Breast epithelium (tissue), 3 donors: ENCODE results near the gene SORL1.

Experiments
- POLR2A ChIP-seq: fragments of 450-650 bp; IDR thresholded peaks from one replicate; pipeline ENCODE4 v1.6.1; 2016; ENCODE audit warnings: antibody characterized with exemption, mild to moderate bottlenecking, moderate library complexity
- POLR2AphosphoS5 ChIP-seq, 3 donors: sonication (generic); formaldehyde crosslinking; IDR thresholded peaks; one replicate each; pipeline ENCODE4 v1.6.1; 2017; ENCODE audit warnings: antibody characterized with exemption in 3 of 3
- TF ChIP-seq, protein P1 (sequence below), 3 donors: fragments of 450-650 bp; IDR thresholded peaks; one replicate each; pipeline ENCODE4 v1.5.1; 2016 to 2017; ENCODE audit warnings: antibody characterized with exemption in 3 of 3, mild to moderate bottlenecking in 3 of 3, moderate library complexity in 3 of 3

DNA sequence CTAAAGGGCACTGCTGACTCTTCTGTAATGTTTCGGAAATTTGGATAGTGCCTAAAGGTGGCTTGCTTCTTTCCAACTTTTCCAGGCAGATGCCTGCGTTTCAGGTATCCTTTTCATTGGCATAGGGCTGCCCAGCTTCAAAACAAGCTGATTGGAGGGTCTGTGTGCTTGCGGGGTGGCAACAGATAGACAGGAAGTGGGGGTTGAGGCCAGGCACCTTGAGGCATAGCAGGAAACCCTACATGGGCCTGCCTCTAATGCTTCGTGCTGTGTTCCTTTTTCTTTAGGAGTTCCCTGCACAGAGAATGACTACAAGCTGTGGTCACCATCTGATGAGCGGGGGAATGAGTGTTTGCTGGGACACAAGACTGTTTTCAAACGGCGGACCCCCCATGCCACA is 92.8 kb downstream of the SORL1 start:
- TF ChIP-seq, protein P1, sequence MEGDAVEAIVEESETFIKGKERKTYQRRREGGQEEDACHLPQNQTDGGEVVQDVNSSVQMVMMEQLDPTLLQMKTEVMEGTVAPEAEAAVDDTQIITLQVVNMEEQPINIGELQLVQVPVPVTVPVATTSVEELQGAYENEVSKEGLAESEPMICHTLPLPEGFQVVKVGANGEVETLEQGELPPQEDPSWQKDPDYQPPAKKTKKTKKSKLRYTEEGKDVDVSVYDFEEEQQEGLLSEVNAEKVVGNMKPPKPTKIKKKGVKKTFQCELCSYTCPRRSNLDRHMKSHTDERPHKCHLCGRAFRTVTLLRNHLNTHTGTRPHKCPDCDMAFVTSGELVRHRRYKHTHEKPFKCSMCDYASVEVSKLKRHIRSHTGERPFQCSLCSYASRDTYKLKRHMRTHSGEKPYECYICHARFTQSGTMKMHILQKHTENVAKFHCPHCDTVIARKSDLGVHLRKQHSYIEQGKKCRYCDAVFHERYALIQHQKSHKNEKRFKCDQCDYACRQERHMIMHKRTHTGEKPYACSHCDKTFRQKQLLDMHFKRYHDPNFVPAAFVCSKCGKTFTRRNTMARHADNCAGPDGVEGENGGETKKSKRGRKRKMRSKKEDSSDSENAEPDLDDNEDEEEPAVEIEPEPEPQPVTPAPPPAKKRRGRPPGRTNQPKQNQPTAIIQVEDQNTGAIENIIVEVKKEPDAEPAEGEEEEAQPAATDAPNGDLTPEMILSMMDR (IDR thresholded peaks at IDR 0.05) = no peak
- TF ChIP-seq POLR2A (no peak), POLR2AphosphoS5 (IDR thresholded peaks at IDR 0.05) (no peak)
